H1 (cell line): ENCODE results near the gene NCKAP1. TPM values are rescaled to one million over a fixed set of nuclear protein-coding genes. Genes with fewer than 3 reads are reported as not detected.

Experiments
- CTCF ChIA-PET: fragments of 300-600 bp; sonication (Branson Sonifier 250); formaldehyde crosslinking; loops from one replicate; lab custom pipeline; 2021; ENCODE audit not compliant: partially characterized antibody; lab: Charles Lee
- POLR2A ChIA-PET: fragments of 300-600 bp; sonication (Branson Sonifier 250); formaldehyde crosslinking; loops from one replicate; lab custom pipeline; 2021; ENCODE audit warnings: inconsistent platforms; ENCODE audit not compliant: partially characterized antibody; lab: Charles Lee
- DNase-seq, 2 experiments: peaks; one replicate each; pipeline versions ENCODE4 v3.0.0 to v3.0.0-alpha.2; 2010 to 2022; ENCODE audit warnings: low spot score in 2 of 2, low read depth in 1 of 2, mixed read lengths in 1 of 2
- FAIRE-seq: peaks from 2 replicates; lab custom pipeline; 2011; peaks lifted over from hg19 to GRCh38; lab: Jason Lieb, UNC
- H2AFZ ChIP-seq: 2 replicates; pipeline ENCODE4 v1.8.1; 2012; ENCODE audit warnings: low read length, inconsistent platforms
- H2AK5ac ChIP-seq: 2 replicates; pipeline ENCODE4 v1.6.1; 2013; ENCODE audit warnings: low read depth, low read length
- H2BK120ac ChIP-seq: replicated peaks from 2 replicates; pipeline ENCODE3; 2013; ENCODE audit warnings: low read depth, low read length, inconsistent platforms
- H2BK12ac ChIP-seq: 2 replicates; pipeline ENCODE4 v1.6.1; 2013; ENCODE audit warnings: low read depth, low read length
- H2BK15ac ChIP-seq: 2 replicates; pipeline ENCODE4 v1.6.1; 2013; ENCODE audit warnings: low read length
- H2BK20ac ChIP-seq: 2 replicates; pipeline ENCODE4 v1.6.1; 2013; ENCODE audit warnings: low read length
- H2BK5ac ChIP-seq: 2 replicates; pipeline ENCODE4 v1.6.1; 2013; ENCODE audit warnings: low read depth, low read length
- H3K14ac ChIP-seq: 2 replicates; pipeline ENCODE4 v1.6.1; 2013; ENCODE audit warnings: inconsistent platforms; ENCODE audit not compliant: insufficient read length
- H3K18ac ChIP-seq: 2 replicates; pipeline ENCODE4 v1.6.1; 2013; ENCODE audit warnings: low read length; ENCODE audit errors: extremely low read depth
- H3K23ac ChIP-seq: 2 replicates; pipeline ENCODE4 v1.6.1; 2013; ENCODE audit warnings: inconsistent platforms; ENCODE audit not compliant: insufficient read length
- H3K23me2 ChIP-seq: 2 replicates; pipeline ENCODE4 v1.6.1; 2013; ENCODE audit warnings: low read depth, low read length
- H3K27ac ChIP-seq: 2 replicates; pipeline ENCODE4 v1.6.1; 2011; ENCODE audit warnings: low read depth, low read length, inconsistent platforms
- H3K27me3 ChIP-seq, 4 experiments: replicated peaks in 1 of 4; 1 replicate in 1 of 4; 2 replicates in 3 of 4; pipeline versions ENCODE4 v1.6.1 to v1.8.1; 2011 to 2013; ENCODE audit warnings: low read length in 3 of 4, mild to moderate bottlenecking in 3 of 4, inconsistent platforms in 2 of 4, mixed read lengths in 2 of 4, moderate library complexity in 1 of 4; ENCODE audit not compliant: control insufficient read depth in 3 of 4, insufficient read depth in 3 of 4; ENCODE audit errors: extremely low read depth in 1 of 4
- H3K36me3 ChIP-seq, 4 experiments: 2 replicates each; pipeline versions ENCODE4 v1.6.1 to v1.8.1; 2011 to 2013; ENCODE audit warnings: mild to moderate bottlenecking in 4 of 4, low read length in 3 of 4, moderate library complexity in 2 of 4, control low read depth in 1 of 4, inconsistent platforms in 1 of 4; ENCODE audit not compliant: insufficient read depth in 4 of 4, control insufficient read depth in 2 of 4
- H3K4ac ChIP-seq: replicated peaks from 2 replicates; pipeline ENCODE3; 2013; ENCODE audit warnings: low read length, low read depth, mixed read lengths, inconsistent platforms; ENCODE audit not compliant: insufficient read length
- H3K4me1 ChIP-seq, 4 experiments: replicated peaks in 1 of 4; 1 replicate in 1 of 4; 2 replicates in 3 of 4; pipeline versions ENCODE4 v1.6.1 to v1.8.1; 2011 to 2013; ENCODE audit warnings: low read length in 3 of 4, inconsistent platforms in 2 of 4, mixed read lengths in 1 of 4; ENCODE audit not compliant: insufficient read depth in 4 of 4, control insufficient read depth in 3 of 4
- H3K4me2 ChIP-seq, 2 experiments: 2 replicates each; pipeline versions ENCODE4 v1.6.1 to v1.8.1; 2011 to 2013; ENCODE audit warnings: low read depth in 2 of 2, low read length in 2 of 2, control low read depth in 1 of 2, inconsistent platforms in 1 of 2, mild to moderate bottlenecking in 1 of 2; ENCODE audit not compliant: insufficient read depth in 1 of 2
- H3K4me3 ChIP-seq, 4 experiments: fragments of 200-600, 300-600 bp in 1 of 4; sonication (generic), shearing (Covaris generic), sonication (Bioruptor Twin) in 1 of 4; 2 replicates each; pipeline versions ENCODE4 v1.5.1 to v1.8.1; 2011 to 2016; ENCODE audit warnings: low read length in 4 of 4, low read depth in 3 of 4, control low read depth in 2 of 4, inconsistent platforms in 2 of 4, mild to moderate bottlenecking in 2 of 4, mixed read lengths in 1 of 4, moderate library complexity in 1 of 4; ENCODE audit not compliant: insufficient read depth in 2 of 4; ENCODE audit errors: extremely low read depth in 1 of 4
- H3K56ac ChIP-seq: replicated peaks from 2 replicates; pipeline ENCODE3; 2013; ENCODE audit warnings: low read depth, mild to moderate bottlenecking, mixed read lengths, low read length, inconsistent platforms; ENCODE audit not compliant: insufficient read length
- H3K79me1 ChIP-seq: 2 replicates; pipeline ENCODE4 v1.6.1; 2013; ENCODE audit warnings: low read depth, low read length, control low read depth
- H3K79me2 ChIP-seq, 2 experiments: 2 replicates each; pipeline versions ENCODE4 v1.6.1 to v1.8.1; 2012 to 2013; ENCODE audit warnings: low read length in 2 of 2, mild to moderate bottlenecking in 2 of 2, inconsistent platforms in 1 of 2; ENCODE audit not compliant: insufficient read depth in 2 of 2, control insufficient read depth in 1 of 2
- H3K9ac ChIP-seq, 4 experiments: replicated peaks in 1 of 4; 1 replicate in 1 of 4; 2 replicates in 3 of 4; pipeline versions ENCODE4 v1.6.1 to v1.8.1; 2011 to 2013; ENCODE audit warnings: low read depth in 3 of 4, low read length in 3 of 4, control low read depth in 2 of 4, mild to moderate bottlenecking in 2 of 4, moderate library complexity in 2 of 4, inconsistent platforms in 1 of 4; ENCODE audit errors: extremely low read depth in 1 of 4
- H3K9me3 ChIP-seq, 2 experiments: 2 replicates each; pipeline versions ENCODE4 v1.6.1 to v1.8.1; 2012 to 2013; ENCODE audit warnings: mild to moderate bottlenecking in 2 of 2, moderate library complexity in 2 of 2, control low read depth in 1 of 2, inconsistent platforms in 1 of 2, low read depth in 1 of 2, low read length in 1 of 2, mixed read lengths in 1 of 2; ENCODE audit not compliant: insufficient read depth in 2 of 2
- H4K20me1 ChIP-seq, 2 experiments: replicated peaks in 1 of 2; 2 replicates each; pipeline versions ENCODE3 to v1.8.1; 2011 to 2013; ENCODE audit warnings: inconsistent platforms in 2 of 2, low read length in 2 of 2, mild to moderate bottlenecking in 1 of 2; ENCODE audit not compliant: insufficient read depth in 2 of 2, control insufficient read depth in 1 of 2
- H4K5ac ChIP-seq: 2 replicates; pipeline ENCODE4 v1.6.1; 2013; ENCODE audit warnings: low read length, low read depth, mixed read lengths, inconsistent platforms; ENCODE audit not compliant: insufficient read length
- H4K8ac ChIP-seq: 2 replicates; pipeline ENCODE4 v1.8.0; 2013; ENCODE audit warnings: mild to moderate bottlenecking, moderate library complexity, low read length, inconsistent platforms; ENCODE audit not compliant: insufficient read depth; ENCODE audit errors: extremely low read depth
- H4K91ac ChIP-seq: replicated peaks from 2 replicates; pipeline ENCODE3; 2013; ENCODE audit warnings: low read length, mixed read lengths, inconsistent platforms; ENCODE audit not compliant: insufficient read length
- CBX8 ChIP-seq: fragments of 300-800, 300-1000 bp; sonication (generic); IDR thresholded peaks from 2 replicates; pipeline ENCODE4 v1.7.1; 2016; ENCODE audit warnings: low read depth, low read length, borderline replicate concordance
- EGR1 ChIP-seq: IDR thresholded peaks from 2 replicates; pipeline ENCODE4 v1.6.1; 2011; ENCODE audit warnings: low read depth, low read length, borderline replicate concordance
- EZH2 ChIP-seq: fragments of 200-600 bp; sonication (generic); IDR thresholded peaks from 2 replicates; pipeline ENCODE4 v1.7.1; 2012; ENCODE audit warnings: low read depth, mild to moderate bottlenecking, moderate library complexity, low read length, inconsistent platforms; ENCODE audit not compliant: severe bottlenecking
- NRF1 ChIP-seq: IDR thresholded peaks from 2 replicates; pipeline ENCODE4 v1.6.1; 2011; ENCODE audit warnings: mild to moderate bottlenecking, low read depth, low read length, improper control_type of control experiment
- POLR2AphosphoS5 ChIP-seq: IDR thresholded peaks from 2 replicates; pipeline ENCODE4 v1.6.1; 2011; ENCODE audit warnings: low read depth, low read length
- RBBP5 ChIP-seq: IDR thresholded peaks from 2 replicates; pipeline ENCODE4 v1.7.1; 2012; ENCODE audit warnings: low read depth, mild to moderate bottlenecking, inconsistent platforms, low read length, moderate library complexity, borderline replicate concordance
- WGBS, 2 experiments: shearing (Covaris generic) in 1 of 2; methylation state at CpG; one replicate each; pipeline versions ENCODE4 v1.1.6 to v1.1.7; 2013 to 2015; ENCODE audit warnings: low lambda C conversion rate in 2 of 2, mixed read lengths in 2 of 2, inconsistent platforms in 1 of 2, low coverage in 1 of 2, missing lambda C conversion rate in 1 of 2; ENCODE audit not compliant: insufficient replicate concordance in 2 of 2, insufficient coverage in 1 of 2, insufficient read length in 1 of 2; ENCODE audit errors: extremely low coverage in 1 of 2, missing lambda C conversion rate in 1 of 2; 5-methylcytosine and 5-hydroxymethylcytosine counted together
- polyA plus RNA-seq, 7 experiments: library from polyadenylated mRNA; depleted of rRNA in 3 of 7; stranded (reverse) in 5 of 7; unstranded in 2 of 7; fragments of >200 nt in 5 of 7; fragments of 200-250 nt in 2 of 7; gene quantifications; 1 replicate in 5 of 7; 2 replicates in 1 of 7; 4 replicates in 1 of 7; pipeline versions ENCODE4 v1.2.1 to v1.2.3, GENCODE V29; 2011 to 2013; ENCODE audit warnings: missing spikeins in 2 of 7, mixed read lengths in 2 of 7
- total RNA-seq: library from RNA; stranded (reverse); fragmentation: NEBNext Ultra II Directional; extraction: Animal tissue kit (Norgen Biotek cat#: 25700); gene quantifications from 2 replicates; pipeline ENCODE4 v1.2.1, GENCODE V29; 2021
- TF ChIP-seq, protein P1 (sequence below): IDR thresholded peaks from 2 replicates; pipeline ENCODE4 v1.6.1; 2012; ENCODE audit warnings: inconsistent platforms
- TF ChIP-seq, protein P2 (sequence below): IDR thresholded peaks from 2 replicates; pipeline ENCODE4 v1.6.1; 2011; ENCODE audit warnings: low read depth, mild to moderate bottlenecking, low read length; ENCODE audit not compliant: insufficient read depth
- TF ChIP-seq, protein P3 (sequence below), 3 experiments: IDR thresholded peaks; 1 replicate in 2 of 3; 2 replicates in 1 of 3; pipeline versions ENCODE4 v1.5.1 to v1.6.1; 2011; ENCODE audit warnings: low read length in 3 of 3, mild to moderate bottlenecking in 3 of 3, inconsistent platforms in 2 of 3, low read depth in 1 of 3, moderate library complexity in 1 of 3; ENCODE audit not compliant: insufficient read depth in 1 of 3; ENCODE audit errors: control extremely low read depth in 1 of 3

The NCKAP1 gene
- total and polyA plus RNA-seq, 2 of the 8 experiments (the other 6 are each of a cell fraction or from before 2014, with no cell fraction given), result 90.8 to 173 TPM

DNA sequence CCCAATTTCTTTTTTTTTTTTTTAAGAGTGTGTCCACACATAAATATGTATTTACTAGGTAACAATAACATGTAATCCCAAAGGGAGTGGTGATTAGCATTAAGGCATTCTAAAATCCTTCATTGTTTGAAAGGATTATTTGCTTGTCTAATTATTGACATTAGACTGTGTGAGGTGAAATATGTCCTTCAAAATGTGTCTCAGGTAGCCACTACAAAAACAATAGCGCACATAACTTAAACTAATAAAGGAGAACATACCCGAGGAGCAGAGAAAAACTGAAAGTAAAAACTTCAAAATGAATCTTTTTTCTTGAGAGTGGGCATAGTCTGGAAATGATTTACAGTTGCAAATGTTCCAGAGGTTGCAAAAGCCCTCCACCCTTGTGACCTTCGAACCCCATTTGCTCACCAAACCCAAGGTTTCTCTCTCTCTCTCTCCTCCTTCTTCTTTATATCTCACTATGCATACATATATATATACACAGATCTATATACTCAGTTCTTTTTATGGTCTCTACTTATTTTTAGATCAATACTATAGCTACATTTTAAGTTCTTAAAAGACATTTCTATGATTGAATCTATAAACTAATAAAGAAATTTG, 147.4 kb downstream of the NCKAP1 start:
- Histone ChIP-seq H2BK15ac (no peak overlapping the region), H2BK120ac (no peak overlapping the region), H3K4me3 (no peak overlapping the region), H3K36me3 (no peaks in the 10 kb centered on the region), H3K4me2 (no peak overlapping the region), H3K56ac (no peak overlapping the region), H2BK12ac (no peak overlapping the region), H3K27ac (no peak overlapping the region), H3K9ac (no peak overlapping the region), H3K14ac (no peak overlapping the region), H4K20me1 (no peaks in the 10 kb centered on the region), H2BK20ac (no peak overlapping the region), H3K79me1 (no peaks in the 10 kb centered on the region), H4K8ac (no peak overlapping the region), H3K79me2 (no peaks in the 10 kb centered on the region), H2AFZ (no peak overlapping the region), H2BK5ac (no peak overlapping the region), H3K23ac (no peak overlapping the region), H3K23me2 (no peaks in the 10 kb centered on the region), H3K18ac (no peak overlapping the region), H2AK5ac (no peak overlapping the region), H3K4ac (no peak overlapping the region), H3K9me3 (no peaks in the 10 kb centered on the region), H3K4me1 (no peaks in the 10 kb centered on the region), H4K5ac (no peak overlapping the region), H4K91ac (no peak overlapping the region), H3K27me3 (no peaks in the 10 kb centered on the region)
- ChIA-PET CTCF (interaction anchor here (1.3 to 5.3 kb wide), 2 partner anchors 20 to 27 kb away, joined by 4 to 27 read pairs; no protein-coding TSS in a partner anchor), POLR2A (no interaction called here)
- 95% methylated on average over 3 of the region's 3 CpGs; no CpG with 5 or more reads in 1 of the 2 experiments for WGBS, 2 experiments
- DNase-seq, result no peak
- no peak for FAIRE-seq
- TF ChIP-seq RBBP5 (no peak), NRF1 (no peak), POLR2AphosphoS5 (no peak), EGR1 (no peak), CBX8 (no peak), EZH2 (no peak)
- TF ChIP-seq, protein P1, sequence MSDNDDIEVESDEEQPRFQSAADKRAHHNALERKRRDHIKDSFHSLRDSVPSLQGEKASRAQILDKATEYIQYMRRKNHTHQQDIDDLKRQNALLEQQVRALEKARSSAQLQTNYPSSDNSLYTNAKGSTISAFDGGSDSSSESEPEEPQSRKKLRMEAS, result no peak
- TF ChIP-seq, protein P2, sequence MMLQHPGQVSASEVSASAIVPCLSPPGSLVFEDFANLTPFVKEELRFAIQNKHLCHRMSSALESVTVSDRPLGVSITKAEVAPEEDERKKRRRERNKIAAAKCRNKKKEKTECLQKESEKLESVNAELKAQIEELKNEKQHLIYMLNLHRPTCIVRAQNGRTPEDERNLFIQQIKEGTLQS, result no peak
- TF ChIP-seq, protein P3, sequence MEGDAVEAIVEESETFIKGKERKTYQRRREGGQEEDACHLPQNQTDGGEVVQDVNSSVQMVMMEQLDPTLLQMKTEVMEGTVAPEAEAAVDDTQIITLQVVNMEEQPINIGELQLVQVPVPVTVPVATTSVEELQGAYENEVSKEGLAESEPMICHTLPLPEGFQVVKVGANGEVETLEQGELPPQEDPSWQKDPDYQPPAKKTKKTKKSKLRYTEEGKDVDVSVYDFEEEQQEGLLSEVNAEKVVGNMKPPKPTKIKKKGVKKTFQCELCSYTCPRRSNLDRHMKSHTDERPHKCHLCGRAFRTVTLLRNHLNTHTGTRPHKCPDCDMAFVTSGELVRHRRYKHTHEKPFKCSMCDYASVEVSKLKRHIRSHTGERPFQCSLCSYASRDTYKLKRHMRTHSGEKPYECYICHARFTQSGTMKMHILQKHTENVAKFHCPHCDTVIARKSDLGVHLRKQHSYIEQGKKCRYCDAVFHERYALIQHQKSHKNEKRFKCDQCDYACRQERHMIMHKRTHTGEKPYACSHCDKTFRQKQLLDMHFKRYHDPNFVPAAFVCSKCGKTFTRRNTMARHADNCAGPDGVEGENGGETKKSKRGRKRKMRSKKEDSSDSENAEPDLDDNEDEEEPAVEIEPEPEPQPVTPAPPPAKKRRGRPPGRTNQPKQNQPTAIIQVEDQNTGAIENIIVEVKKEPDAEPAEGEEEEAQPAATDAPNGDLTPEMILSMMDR (IDR thresholded peaks at IDR 0.05; ENCODE audit: control extremely low read depth in 1 of 3, insufficient read depth in 1 of 3, low read depth in 1 of 3, low read length in 3 of 3), result no peak
